HS-5 (cell line): ENCODE measurements around the gene TRPV3.
"Not testable (repeated sequence)": the region's sequence is repeated elsewhere in the genome, so short reads cannot be mapped to it uniquely, and the experiment has no call there.

Source experiments
- DNase-seq: peaks from one replicate; pipeline ENCODE4 v3.0.0-alpha.2; 2012; ENCODE audit warnings: low read depth

The TRPV3 gene

GRCh38 chr17:3557768-3558583, at the start of gene TRPV3:
Gene TRPV3, minus strand, starts transcription at chr17:3557812. Its CDS starts 2,962 bp downstream, at chr17:3554850.
- DNase-seq = no peak

- no peak for DNase-seq
Observed at GRCh38 chr17:3603870-3604259, 46.3 kb upstream of the TRPV3 start.

- DNase-seq = peak; percentile 76
Observed at GRCh38 chr17:3603119-3603869, 45.7 kb upstream of the TRPV3 start.

DNA sequence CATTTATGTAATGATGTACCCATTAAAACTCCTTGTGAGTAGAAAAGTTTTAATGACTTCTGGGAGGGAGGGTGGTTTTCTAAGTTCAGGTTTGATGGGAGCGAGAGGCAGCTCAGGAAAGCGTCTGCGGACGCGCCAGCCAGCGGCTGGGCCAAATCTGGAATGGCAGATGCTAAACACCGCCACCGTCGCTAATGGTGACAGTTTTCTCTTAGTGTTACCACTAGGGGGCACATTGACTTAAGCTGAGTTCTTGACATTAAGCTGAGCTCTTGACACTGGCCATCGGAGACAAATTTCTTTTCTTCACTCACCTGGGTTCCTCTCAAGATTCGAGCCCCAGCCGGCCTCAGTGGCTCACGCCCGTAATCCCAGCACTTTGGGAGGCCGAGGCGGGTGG, 44.9 kb upstream of the TRPV3 start:
- DNase-seq = no peak

DNA sequence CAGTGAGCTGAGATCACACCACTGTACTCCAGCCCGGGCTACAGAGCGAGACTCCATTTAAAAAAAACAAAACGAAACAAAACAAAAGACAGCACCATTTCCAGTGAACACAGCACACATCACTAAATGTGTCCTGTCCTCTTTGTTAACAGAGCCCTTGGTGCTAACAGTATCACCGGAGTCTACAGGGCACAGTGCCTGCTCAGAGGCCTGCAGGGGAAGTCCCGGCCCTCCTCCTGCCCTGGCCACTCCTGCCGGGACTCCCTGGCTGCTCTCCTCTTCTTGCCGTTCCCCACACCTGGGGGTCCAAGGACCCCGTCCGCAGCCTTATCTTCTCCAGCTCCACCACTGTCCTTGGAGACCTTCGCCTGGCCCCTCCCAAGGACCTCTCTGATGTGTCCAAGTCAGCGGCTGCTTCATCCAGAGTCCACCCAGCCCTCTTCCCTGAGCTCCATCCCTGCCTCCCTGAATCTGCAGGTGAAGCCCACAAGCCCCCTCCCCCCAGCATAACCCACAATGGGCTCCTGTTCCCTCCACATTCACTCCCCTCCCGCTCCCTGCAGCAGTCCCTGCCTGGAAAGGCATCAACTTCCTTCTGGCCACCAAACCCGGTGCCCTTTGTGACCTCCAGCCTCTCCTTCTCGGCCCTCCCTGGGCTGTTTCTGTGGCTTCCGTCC, 43.1 kb upstream of the TRPV3 start:
- DNase-seq = no peak

- DNase-seq = no peak
Observed at GRCh38 chr17:3598078-3598477, 40.5 kb upstream of the TRPV3 start.

DNA sequence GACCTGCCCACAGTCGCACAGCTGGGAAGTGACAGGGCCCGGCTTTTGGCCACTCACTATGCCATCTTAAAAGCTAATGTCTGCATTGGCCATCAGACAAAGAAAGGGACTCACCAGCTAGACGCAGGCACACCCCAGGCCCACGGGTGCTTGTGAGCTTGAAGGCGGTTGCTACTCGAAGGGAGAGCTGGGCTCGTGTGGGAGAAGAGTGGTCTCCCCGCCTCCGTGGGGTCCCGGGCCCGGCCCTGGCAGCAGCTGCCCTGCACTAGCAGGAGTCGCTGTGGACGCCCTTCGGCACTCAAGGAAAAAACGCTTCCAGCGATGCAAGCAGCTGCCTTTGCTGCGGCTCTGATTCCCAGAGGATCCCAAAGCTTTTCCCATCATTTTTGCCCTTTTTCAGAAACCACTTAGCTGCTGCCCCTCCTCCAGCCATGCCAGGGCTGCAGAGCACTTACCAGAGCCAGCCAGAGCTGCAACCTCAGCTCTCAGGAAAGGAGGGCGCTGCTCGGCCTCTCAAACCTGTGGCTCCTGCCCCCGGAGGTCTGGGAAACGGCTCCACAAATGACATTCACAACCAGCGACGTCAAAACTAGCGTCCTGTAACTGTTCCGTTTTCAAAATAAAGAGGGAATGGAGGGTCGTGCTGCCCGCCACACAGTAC, 39.3 kb upstream of the TRPV3 start:
- DNase-seq = no peak

GRCh38 chr17:3594976-3595375, 37.4 kb upstream of the TRPV3 start:
- DNase-seq = no peak

DNA sequence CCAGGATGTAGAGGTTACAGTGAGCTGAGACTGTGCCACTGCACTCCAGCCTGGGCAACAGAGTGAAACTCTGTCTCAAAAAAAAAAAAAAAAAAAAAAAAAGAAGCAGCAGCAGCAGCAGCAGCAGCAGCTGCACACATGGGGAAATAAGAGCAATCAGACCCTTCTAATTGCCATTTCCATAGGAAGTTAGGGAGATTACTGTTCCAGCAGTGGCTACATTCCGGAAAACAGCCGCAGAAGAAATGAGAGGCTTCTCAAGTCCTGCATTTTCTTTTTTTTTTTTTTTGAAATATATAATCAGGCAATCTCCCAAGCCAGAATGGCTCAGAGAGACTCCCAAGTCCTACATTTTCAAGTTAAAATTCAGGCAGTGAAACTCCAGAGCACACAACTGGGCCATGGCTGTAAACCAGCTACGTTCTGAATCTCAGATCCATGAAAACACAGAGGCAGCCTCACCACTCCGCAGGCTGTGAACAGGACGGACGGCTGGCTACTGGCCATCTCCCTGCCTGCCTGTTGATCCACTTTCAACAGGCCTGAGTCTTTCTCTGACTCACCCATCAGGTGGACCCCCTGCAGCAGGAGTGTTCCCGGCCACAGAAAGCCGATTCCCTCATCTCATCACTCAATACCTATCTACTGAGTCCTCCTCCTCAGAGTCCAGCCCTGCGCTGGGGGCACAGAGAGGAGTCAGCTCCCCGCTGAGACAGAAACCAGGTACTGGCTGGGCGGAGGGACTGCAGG, 36.6 kb upstream of the TRPV3 start:
- no peak for DNase-seq

DNA sequence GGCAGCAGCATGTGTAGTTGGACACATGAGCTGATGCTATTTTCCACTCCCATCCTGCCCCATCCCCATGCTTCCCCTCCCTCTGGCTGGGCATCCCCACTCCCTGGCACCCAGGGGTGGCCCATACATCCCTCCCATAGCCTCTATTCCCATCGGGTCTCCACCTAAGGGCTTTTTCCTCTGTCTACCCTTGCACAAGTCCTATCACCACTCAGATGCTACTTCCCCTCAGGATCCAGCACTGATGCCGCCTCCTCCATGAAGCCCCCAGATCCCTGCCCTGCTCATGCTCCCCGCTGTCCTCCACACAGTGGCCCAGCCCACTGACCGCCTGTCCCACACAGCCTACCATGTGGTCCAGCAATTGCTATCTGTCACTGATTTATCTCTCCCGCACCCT, 35.8 kb upstream of the TRPV3 start:
- no peak for DNase-seq

GRCh38 chr17:3592216-3592860, 34.7 kb upstream of the TRPV3 start:
- DNase-seq = no peak

DNA sequence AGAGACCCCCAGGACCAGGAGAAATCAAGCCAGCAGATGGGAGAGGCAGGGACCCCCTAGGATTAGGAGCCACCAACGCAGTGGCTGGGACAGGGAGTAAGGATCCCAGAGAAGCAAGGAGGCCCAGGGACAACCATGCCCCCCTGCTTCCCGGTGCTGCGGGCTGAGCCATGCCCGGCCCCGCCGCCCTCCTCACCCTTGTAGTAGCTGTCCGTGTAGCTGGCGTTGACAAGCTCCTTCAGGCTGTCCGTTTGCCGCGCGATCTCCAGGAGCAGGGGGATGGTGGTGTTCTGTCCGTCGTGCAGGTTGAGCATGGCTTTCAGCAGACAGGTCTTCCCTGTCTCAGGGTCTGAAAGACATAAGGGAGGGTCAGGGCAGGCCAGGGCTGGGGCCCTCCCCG, 33.2 kb upstream of the TRPV3 start:
- no peak for DNase-seq

DNA sequence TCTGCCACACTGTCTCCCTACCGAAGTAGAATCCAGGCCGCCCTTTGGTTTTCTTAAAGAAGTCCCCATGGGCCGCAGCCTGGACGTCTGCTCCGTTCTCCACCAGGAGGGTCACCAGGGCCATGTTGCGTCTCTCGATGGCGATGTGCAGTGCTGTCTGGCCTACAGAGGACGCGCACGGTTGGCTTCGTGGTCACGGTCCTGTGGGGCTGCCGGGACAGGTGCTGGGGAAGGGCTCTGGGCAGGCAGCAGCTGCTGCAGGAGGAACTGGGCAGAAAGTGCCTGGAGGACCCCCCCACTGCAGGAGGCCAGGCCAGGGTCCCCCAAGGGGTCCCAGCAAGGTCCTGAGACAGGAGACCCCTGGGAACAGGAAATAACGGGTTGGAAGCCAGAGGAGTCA, 32.6 kb upstream of the TRPV3 start:
- no peak for DNase-seq

DNA sequence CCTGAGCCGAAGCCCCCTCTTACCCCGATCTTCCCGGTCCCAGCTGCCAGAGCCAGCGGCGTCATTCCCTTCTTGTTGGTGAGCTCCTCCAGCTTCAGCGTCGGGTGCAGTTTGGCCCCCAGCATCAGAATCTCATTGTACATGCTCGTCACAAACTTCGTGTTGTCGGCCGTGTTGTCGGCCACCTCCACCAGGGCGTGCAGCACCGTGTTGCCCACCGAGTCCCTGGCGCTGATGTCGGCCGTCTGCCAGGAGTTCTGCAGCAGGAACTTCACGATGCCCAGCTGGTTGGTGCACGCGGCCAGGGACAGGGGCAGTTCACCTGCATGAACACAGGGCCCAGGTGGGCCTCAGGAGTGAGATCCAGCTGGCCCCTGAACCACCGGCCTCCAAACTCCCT, 32.2 kb upstream of the TRPV3 start:
- no peak for DNase-seq

DNA sequence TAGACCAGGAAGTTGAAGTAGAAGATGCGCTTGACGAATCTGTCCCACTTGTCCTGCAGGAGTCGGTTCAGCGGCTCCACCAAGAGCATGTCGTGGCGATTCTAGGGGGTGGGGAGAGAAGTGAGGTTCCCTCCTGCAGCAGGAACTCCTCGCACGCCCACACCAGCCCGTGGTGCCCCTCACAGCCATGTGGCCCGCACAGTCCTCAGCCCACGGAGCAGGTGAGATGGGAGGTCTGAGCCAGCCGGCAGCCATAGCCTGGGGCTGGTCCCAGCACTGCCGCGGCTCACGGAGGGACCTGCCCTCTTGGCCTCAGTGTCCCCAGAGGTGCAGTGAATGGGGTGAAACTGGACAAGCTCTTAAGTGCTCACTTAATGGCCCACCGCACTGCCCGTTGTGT, 28.2 kb upstream of the TRPV3 start:
- DNase-seq = no peak

- DNase-seq = no peak
Observed at GRCh38 chr17:3583456-3583855, 25.8 kb upstream of the TRPV3 start.

GRCh38 chr17:3582915-3583314, 25.3 kb upstream of the TRPV3 start:
- DNase-seq = no peak

DNA sequence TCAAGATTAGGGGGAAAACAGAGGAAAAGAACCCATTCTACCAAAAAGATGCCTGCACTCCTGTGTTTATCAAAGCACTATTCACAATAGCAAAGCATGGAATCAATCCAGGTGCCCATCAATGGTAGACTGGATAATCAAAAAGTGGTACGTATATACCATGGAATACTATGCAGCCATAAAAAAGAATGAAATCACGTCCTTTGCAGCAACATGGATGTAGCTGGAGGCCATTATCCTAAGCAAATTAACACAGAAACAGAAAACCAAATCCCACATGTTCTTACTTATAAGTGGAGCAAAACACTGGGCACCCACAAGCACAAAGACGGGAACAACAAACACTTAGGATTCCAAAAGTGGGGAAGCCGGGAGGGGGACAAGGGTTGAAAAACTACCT, 21.1 kb upstream of the TRPV3 start:
- not testable (repeated sequence) for DNase-seq

DNA sequence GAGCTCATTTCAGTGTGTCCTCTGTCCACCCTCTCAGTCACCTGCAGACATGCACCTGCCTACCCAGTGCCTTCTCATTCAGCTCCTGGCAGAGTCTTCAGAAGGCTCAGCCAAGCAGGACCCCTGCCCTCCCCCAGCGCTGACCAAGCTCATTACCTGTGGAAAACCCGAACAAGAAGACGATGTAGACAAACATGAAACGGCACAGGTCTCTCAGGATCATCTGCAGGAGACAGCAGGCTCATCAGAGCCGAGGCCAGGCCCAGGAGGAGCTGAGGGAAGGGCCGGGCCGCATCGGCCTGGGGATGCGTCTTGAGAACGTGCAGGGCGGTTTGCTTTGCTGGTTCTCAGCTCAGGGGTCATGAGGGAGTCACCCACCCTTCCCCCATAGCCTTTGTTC, 19.4 kb upstream of the TRPV3 start:
- DNase-seq = no peak

GRCh38 chr17:3575511-3575910, 17.9 kb upstream of the TRPV3 start:
- peak; percentile 90 for DNase-seq

DNA sequence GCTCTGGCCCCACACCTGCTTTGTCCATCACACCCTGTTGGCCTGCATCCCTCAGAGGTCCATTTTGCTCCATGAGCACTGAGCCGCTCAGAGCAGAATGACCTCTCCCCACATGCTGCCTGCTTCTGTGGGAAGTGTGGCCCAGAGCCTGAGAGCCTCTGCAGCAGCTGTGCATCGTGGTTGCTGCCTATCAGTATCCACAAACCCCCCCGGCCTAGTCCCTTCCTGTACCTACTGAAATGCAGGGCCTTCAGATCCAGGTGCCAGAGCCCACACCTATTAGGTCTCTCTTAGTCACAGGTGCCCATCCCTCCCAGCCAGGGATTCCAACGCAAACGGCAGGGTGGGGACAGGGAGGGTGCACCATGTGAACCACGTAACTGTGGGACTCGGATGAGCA, 16.6 kb upstream of the TRPV3 start:
- DNase-seq = no peak
